Measurements from ENCODE around the gene SF3A1. TPM values are rescaled to one million over a fixed set of nuclear protein-coding genes. Genes with fewer than 3 reads are reported as not detected.
"Not testable (repeated sequence)": the region's sequence is repeated elsewhere in the genome, so short reads cannot be mapped to it uniquely, and the experiment has no call there.

Gene SF3A1
- total RNA-seq, 1 experiment from 2014 or later = 230 TPM

DNA sequence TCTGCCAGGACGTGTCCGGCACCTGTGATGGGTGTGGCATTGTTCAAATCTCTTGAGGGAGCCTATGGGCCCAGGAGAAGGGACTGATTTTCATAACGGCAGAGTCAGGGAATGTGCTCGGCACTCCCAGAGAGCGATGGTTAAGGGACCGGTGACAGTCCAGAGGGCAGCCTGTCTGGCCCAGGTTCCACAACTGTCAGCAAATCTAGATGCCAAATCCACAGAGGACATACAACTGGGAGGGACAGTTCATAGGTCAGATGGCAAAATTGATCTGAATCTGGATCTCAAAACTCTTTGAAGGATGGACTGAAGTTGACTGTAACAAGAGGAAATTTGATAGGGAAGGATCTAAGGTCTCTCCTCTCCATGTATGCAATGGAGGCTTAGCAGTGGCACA lies 47.6 kb upstream of the SF3A1 start (continued):
- TF ChIP-seq, protein P1, sequence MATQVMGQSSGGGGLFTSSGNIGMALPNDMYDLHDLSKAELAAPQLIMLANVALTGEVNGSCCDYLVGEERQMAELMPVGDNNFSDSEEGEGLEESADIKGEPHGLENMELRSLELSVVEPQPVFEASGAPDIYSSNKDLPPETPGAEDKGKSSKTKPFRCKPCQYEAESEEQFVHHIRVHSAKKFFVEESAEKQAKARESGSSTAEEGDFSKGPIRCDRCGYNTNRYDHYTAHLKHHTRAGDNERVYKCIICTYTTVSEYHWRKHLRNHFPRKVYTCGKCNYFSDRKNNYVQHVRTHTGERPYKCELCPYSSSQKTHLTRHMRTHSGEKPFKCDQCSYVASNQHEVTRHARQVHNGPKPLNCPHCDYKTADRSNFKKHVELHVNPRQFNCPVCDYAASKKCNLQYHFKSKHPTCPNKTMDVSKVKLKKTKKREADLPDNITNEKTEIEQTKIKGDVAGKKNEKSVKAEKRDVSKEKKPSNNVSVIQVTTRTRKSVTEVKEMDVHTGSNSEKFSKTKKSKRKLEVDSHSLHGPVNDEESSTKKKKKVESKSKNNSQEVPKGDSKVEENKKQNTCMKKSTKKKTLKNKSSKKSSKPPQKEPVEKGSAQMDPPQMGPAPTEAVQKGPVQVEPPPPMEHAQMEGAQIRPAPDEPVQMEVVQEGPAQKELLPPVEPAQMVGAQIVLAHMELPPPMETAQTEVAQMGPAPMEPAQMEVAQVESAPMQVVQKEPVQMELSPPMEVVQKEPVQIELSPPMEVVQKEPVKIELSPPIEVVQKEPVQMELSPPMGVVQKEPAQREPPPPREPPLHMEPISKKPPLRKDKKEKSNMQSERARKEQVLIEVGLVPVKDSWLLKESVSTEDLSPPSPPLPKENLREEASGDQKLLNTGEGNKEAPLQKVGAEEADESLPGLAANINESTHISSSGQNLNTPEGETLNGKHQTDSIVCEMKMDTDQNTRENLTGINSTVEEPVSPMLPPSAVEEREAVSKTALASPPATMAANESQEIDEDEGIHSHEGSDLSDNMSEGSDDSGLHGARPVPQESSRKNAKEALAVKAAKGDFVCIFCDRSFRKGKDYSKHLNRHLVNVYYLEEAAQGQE (IDR thresholded peaks at IDR 0.05; ENCODE audit: low read depth) = no peak
- TF ChIP-seq CEBPB (IDR thresholded peaks at IDR 0.05; ENCODE audit: low read depth) (no peak), YY1 (IDR thresholded peaks at IDR 0.05; ENCODE audit: extremely low read depth, insufficient replicate concordance, low read depth, low read length) (no peak), EZH2 (IDR thresholded peaks at IDR 0.05) (no peak)

- H3K9me3 ChIP-seq (ENCODE audit: control insufficient read depth in 1 of 2, insufficient read depth in 1 of 2, low read depth in 1 of 2, low read length in 2 of 2); H3K4me2 ChIP-seq (ENCODE audit: low read length); H2AFZ ChIP-seq (ENCODE audit: low read depth, low read length, poor library complexity, severe bottlenecking); DNase-seq (ENCODE audit: low read depth, low spot score); intact Hi-C loops (cut with micrococcal nuclease); ATAC-seq; H3K4me3 ChIP-seq (replicated peaks in 1 of 2; ENCODE audit: low read depth in 1 of 2, low read length in 2 of 2); H3K27me3 ChIP-seq (ENCODE audit: insufficient read depth, low read length); H4K20me1 ChIP-seq (ENCODE audit: insufficient read depth); H3K9ac ChIP-seq (ENCODE audit: low read length); BruUV-seq (replicated peaks); H3K27ac ChIP-seq (ENCODE audit: low read depth, low read length); RAD21 ChIA-PET (ENCODE audit: low non-redundant PET in 1 of 2, low total read pairs in 2 of 2, uncharacterized antibody in 2 of 2, unreplicated experiment in 2 of 2); CTCF ChIA-PET; H3K9me2 ChIP-seq (ENCODE audit: insufficient read depth): not testable (repeated sequence)
- peaks cover 14 to 37% of the 10 kb centered on the region in 2 experiments; a peak in 3 of 4 replicates for H3K4me1 ChIP-seq (ENCODE audit: control insufficient read depth in 1 of 2, insufficient read depth in 2 of 2, low read length in 2 of 2)
- POLR2A ChIA-PET = interaction anchor here (0.8 to 1.8 kb wide), 3 partner anchors 12 to 85 kb away, joined by 3 to 7 read pairs (median 3); no protein-coding TSS in a partner anchor
- H3K79me2 ChIP-seq (ENCODE audit: insufficient read depth, low read length) = peaks cover 45% of the 10 kb centered on the region
- peaks cover 6 to 36% of the 10 kb centered on the region in 2 experiments; a peak in 3 of 4 replicates for H3K36me3 ChIP-seq (ENCODE audit: control insufficient read depth in 1 of 2, insufficient read depth in 2 of 2, low read length in 2 of 2)
Observed at GRCh38 chr22:30402766-30403104, 46.0 kb upstream of the SF3A1 start.
